Measurements from ENCODE around the gene ZNF185. TPM values are rescaled to one million over a fixed set of nuclear protein-coding genes. Genes with fewer than 3 reads are reported as not detected.

ZNF185 gene
- total RNA-seq, 1 donor from 2014 or later = 2.6 TPM

DNA sequence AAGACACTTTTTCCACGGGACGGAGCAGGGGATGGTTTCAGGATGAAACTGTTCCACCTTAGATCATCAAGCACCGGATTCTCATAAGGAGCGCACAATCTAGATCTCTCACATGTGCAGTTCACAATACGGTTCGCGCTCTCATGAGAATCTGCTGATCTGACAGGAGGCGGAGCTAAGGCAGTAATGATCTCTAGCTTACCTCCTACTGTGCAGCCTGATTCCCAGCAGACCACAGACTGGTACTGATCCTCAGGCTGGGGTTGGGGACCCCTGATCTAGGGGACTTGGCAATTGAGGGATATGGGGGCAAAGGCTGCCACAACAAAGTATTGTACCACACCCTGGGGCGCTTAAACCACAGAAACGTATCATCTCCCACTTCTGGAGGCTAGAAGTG is 25.7 kb downstream of the ZNF185 start:
- Mint-ChIP-seq H3K27me3 (ENCODE audit: low read depth) (no peaks in the 10 kb centered on the region), H3K4me1 (peaks cover 18% of the 10 kb centered on the region), H3K4me3 (no peak overlapping the region), H3K27ac (ENCODE audit: unreplicated experiment) (no peak overlapping the region), H3K9me3 (peaks cover 2% of the 10 kb centered on the region), H3K36me3 (ENCODE audit: low read depth) (peaks cover 4% of the 10 kb centered on the region)
- TF ChIP-seq, protein P1, sequence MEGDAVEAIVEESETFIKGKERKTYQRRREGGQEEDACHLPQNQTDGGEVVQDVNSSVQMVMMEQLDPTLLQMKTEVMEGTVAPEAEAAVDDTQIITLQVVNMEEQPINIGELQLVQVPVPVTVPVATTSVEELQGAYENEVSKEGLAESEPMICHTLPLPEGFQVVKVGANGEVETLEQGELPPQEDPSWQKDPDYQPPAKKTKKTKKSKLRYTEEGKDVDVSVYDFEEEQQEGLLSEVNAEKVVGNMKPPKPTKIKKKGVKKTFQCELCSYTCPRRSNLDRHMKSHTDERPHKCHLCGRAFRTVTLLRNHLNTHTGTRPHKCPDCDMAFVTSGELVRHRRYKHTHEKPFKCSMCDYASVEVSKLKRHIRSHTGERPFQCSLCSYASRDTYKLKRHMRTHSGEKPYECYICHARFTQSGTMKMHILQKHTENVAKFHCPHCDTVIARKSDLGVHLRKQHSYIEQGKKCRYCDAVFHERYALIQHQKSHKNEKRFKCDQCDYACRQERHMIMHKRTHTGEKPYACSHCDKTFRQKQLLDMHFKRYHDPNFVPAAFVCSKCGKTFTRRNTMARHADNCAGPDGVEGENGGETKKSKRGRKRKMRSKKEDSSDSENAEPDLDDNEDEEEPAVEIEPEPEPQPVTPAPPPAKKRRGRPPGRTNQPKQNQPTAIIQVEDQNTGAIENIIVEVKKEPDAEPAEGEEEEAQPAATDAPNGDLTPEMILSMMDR (conservative IDR thresholded peaks at IDR 0.05) = no peak
- DNase-seq (ENCODE audit: low read depth, low spot score) = no peak

DNA sequence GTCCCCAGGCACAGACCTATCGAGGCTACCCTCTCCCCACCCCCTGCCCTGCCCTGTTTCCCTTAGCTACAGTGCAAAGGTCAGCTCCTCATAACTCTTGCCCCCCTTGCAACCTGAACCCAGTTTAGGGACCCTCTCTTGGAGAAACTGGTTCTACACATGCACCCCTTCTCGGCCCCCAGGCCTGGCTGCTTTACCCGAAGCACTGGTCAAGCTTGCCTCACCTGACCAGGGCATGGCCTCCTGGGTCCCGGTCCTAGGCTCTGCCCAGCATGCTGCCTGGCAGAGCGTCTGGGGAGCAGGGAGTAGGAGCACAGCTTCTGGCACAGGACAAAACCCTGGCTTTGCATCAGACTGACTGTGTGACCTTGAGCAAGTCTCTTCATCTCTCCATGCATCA is 28.0 kb downstream of the ZNF185 start:
- Mint-ChIP-seq H3K9me3 (peaks cover 2% of the 10 kb centered on the region), H3K4me3 (no peak overlapping the region), H3K4me1 (peaks cover 18% of the 10 kb centered on the region), H3K36me3 (ENCODE audit: low read depth) (peaks cover 4% of the 10 kb centered on the region), H3K27ac (ENCODE audit: unreplicated experiment) (no peak overlapping the region), H3K27me3 (ENCODE audit: low read depth) (no peaks in the 10 kb centered on the region)
- no peak for DNase-seq (ENCODE audit: low read depth, low spot score)
- TF ChIP-seq, protein P1 (conservative IDR thresholded peaks at IDR 0.05) = no peak

DNA sequence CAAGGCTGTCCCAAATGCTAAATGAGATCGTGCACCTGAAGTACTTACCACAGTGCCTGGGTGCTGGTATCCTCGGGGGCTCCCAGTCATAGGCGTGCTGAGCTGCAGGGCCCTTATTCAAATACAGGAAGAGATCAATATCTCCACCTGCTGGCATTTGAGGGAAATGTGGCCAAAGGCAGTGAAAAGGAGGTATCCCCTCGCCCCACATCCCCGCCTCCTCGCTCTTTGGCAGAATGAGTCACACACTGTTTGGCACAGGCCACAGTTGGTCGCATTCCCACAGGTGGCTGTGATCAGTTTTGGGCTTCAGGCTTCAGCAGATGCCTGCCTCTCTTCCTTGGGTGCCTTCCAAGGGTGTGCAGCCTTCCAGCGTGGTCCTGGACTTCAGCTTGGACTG is 28.4 kb downstream of the ZNF185 start:
- Mint-ChIP-seq H3K9me3 (peaks cover 2% of the 10 kb centered on the region), H3K4me3 (no peak overlapping the region)
- TF ChIP-seq, protein P1 (conservative IDR thresholded peaks at IDR 0.05) = peak; percentile 55

DNA sequence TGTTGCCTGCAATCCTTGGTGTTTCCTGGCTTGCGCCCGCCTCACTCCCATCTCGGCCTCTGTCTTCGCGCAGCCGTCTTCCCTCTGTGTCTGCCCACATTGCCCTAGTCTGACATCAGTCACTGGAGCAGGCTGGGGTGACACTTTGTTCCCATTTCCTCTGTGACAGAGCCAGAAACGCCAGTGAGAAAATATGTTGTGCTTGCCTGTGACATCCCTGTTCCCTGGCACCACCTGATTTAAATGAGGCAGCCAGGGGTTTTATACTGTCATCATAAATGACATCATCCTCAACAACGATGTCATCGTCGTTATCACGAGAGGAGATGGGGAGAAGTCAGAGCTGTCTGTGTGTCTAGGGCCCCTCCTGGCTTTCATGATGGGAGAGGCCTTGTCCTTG is 29.1 kb downstream of the ZNF185 start:
- H3K4me3 Mint-ChIP-seq = no peak overlapping the region
- TF ChIP-seq, protein P1 (conservative IDR thresholded peaks at IDR 0.05) = no peak
- H3K9me3 Mint-ChIP-seq = peaks cover 2% of the 10 kb centered on the region
- peak overlapping the region; percentile 45 for H3K27ac Mint-ChIP-seq (ENCODE audit: unreplicated experiment)
- no peaks in the 10 kb centered on the region for H3K27me3 Mint-ChIP-seq (ENCODE audit: low read depth)
- no peak for DNase-seq (ENCODE audit: low read depth, low spot score)
- peaks cover 4% of the 10 kb centered on the region for H3K36me3 Mint-ChIP-seq (ENCODE audit: low read depth)
- peaks cover 18% of the 10 kb centered on the region for H3K4me1 Mint-ChIP-seq

More for the DNA sequence above, 28.4 kb downstream of the ZNF185 start:
- H3K4me1 Mint-ChIP-seq = peaks cover 18% of the 10 kb centered on the region
- no peak overlapping the region for H3K27ac Mint-ChIP-seq (ENCODE audit: unreplicated experiment)
- H3K27me3 Mint-ChIP-seq (ENCODE audit: low read depth) = no peaks in the 10 kb centered on the region
- DNase-seq (ENCODE audit: low read depth, low spot score) = peak; percentile 41
- peaks cover 4% of the 10 kb centered on the region for H3K36me3 Mint-ChIP-seq (ENCODE audit: low read depth)

DNA sequence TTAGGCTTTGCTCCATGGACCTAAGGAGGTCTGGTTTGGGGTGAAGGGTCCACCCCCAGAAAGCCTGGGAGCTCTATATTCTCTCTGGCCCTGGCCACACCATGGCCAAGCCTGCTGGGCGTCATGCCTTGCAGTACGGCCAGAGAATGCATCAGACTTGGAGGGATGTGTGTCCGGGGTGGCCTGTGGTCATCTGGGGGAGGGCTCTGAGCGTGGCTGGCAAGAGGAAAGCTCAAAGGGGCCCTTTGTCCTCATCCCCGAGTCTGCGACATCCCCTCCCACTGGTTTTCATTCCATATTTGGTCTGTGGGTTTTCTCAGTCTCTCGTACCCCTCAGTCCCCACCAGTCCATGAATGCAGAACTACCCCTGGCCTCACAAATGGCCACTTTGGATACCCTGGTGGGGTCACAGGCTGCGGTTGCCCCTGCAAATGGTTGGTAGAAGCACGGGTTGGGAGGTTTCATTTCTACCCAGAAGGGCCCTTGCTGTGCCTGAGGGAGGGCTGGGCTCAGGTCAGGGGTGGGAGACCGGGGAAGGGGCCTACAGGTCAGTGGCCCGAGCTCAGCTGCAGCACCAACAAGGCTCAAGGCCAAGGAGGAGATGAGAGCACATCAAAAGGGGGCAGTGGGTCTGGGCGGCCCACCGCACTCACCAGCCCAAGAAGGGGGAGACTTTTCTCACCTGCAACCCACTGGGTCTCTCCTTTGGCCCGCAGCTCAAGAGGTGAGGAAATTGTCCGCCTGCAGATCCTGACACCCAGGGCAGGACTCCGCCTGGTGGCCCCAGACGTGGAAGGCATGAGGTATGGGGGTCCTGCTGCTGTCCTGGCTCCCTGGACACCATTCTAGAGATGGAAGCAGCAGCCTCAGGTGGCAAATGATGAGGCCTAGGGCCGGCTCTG is 30.2 kb downstream of the ZNF185 start:
- Mint-ChIP-seq H3K36me3 (ENCODE audit: low read depth) (peaks cover 4% of the 10 kb centered on the region), H3K9me3 (peaks cover 2% of the 10 kb centered on the region), H3K4me1 (peaks cover 18% of the 10 kb centered on the region), H3K4me3 (no peak overlapping the region), H3K27ac (ENCODE audit: unreplicated experiment) (no peak overlapping the region), H3K27me3 (ENCODE audit: low read depth) (no peaks in the 10 kb centered on the region)
- TF ChIP-seq, protein P1 (conservative IDR thresholded peaks at IDR 0.05) = no peak
- no peak for DNase-seq (ENCODE audit: low read depth, low spot score)
